ENCODE measurements around the gene DNM3. TPM values are rescaled to one million over a fixed set of nuclear protein-coding genes. Genes with fewer than 3 reads are reported as not detected.
A peak's percentile ranks its signal among the peaks of the same experiment; 100 is the strongest.

The DNM3 gene
- total RNA-seq, 1 donor from 2014 or later = 2.3 TPM

GRCh38 chr1:172401477-172401876 is 560.2 kb downstream of the DNM3 start:
- intact Hi-C loops (cut with micrococcal nuclease) = loop anchor here (10.0 kb wide), 1 partner anchor 267 kb away; no protein-coding TSS in a partner anchor
- DNase-seq (no peak), ATAC-seq (no peak)

DNA sequence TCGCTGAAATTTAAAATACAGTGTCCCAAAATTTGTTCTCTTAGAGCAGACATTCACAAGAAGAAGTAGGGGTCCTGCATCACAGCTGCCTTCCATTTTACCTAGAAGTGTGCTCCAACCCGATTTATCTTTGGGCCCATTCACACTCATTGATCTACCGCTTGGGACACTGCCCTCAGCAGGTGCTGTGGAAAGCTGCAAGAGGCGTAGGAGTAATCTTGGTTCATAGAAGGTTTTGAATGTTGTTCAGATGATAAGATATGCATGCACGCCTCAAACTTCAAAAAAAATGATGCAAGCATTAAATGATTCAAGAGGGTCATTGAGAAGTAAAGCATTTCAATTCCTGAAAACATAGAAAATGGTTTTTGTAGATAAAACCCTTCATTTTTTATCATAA is 560.6 kb downstream of the DNM3 start:
- intact Hi-C loops (cut with micrococcal nuclease) = loop anchor here (10.0 kb wide), 1 partner anchor 267 kb away; no protein-coding TSS in a partner anchor
- DNase-seq (no peak), ATAC-seq (no peak)

- intact Hi-C loops (cut with micrococcal nuclease) = loop anchor here (10.0 kb wide), 1 partner anchor 268 kb away; no protein-coding TSS in a partner anchor
- ATAC-seq (no peak), DNase-seq (no peak)
Observed at GRCh38 chr1:172402878-172403569, 561.7 kb downstream of the DNM3 start.

GRCh38 chr1:172404121-172404520 is 562.8 kb downstream of the DNM3 start:
- no peak for ATAC-seq
- intact Hi-C loops (cut with micrococcal nuclease) = loop anchor here (10.0 kb wide), 1 partner anchor 269 kb away; no protein-coding TSS in a partner anchor
- DNase-seq = no peak

DNA sequence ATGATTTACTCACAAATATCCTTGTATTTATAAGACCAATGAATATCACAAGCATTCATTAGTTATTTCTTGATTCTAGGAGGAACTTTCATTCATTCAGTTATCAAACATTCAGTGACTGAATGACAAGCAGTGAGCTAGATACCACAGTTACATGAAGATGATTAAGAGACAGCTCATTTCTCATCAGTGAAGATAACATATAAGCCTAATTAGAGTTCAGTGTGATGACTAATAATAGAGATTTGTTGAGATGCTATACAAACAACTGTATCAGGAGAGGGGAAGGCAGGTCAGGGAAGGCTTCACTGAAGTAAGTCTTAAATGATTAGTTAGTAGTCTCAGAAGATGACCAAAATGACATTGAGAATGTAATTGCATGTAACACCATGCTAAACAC is 564.6 kb downstream of the DNM3 start:
- intact Hi-C loops (cut with micrococcal nuclease) = loop anchor here (10.0 kb wide), 1 partner anchor 271 kb away; no protein-coding TSS in a partner anchor
- ATAC-seq (no peak), DNase-seq (no peak)

DNA sequence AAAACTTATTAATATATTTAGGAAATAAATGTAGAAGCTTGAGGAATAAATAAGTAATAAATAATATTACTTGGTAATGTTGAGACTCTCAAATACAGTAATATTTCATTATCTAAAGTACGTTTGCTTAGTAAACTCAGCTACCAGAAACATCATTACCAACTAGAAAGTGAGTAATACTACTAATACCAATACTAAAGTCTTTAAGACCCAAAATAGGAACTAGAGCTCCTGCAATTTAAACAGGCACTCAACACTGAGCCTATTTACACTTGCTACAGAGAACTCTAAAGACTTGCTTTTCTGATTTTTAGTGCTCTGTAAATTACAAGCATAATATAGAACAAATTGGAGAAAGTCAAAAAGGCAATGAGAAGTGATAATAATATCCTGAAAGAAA is 565.7 kb downstream of the DNM3 start:
- intact Hi-C loops (cut with micrococcal nuclease) = loop anchor here (10.0 kb wide), 1 partner anchor 272 kb away; no protein-coding TSS in a partner anchor
- DNase-seq (no peak), ATAC-seq (no peak)

DNA sequence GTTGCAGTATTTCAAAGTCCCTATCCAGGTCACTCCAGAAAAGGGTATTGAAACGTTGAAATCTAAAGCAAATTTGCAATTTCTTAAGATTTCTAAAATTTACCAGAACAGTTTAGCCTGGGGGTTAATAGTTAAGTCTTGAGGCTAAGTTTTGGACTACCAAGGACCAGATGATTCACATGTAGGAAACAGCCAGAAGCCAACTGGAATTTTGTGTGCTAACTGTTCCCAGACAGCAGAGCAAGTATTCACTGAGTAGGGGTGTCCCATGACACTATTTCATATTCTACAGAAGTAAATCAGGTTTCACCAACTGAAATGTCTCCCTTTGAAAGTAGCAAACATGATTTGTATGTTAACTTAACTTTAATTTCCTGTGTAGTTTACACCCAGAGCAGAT is 567.7 kb downstream of the DNM3 start:
- intact Hi-C loops (cut with micrococcal nuclease) = loop anchor here (10.0 kb wide), 1 partner anchor 274 kb away; no protein-coding TSS in a partner anchor
- DNase-seq = no peak
- ATAC-seq = no peak

- no peak for ATAC-seq
- DNase-seq = no peak
- intact Hi-C loops (cut with micrococcal nuclease) = no loop called here
Observed at GRCh38 chr1:172410027-172410426, 568.7 kb downstream of the DNM3 start.

- intact Hi-C loops (cut with micrococcal nuclease) = no loop called here
Observed at GRCh38 chr1:172411791-172412338, 570.6 kb downstream of the DNM3 start.

GRCh38 chr1:172414331-172414730 is 573.0 kb downstream of the DNM3 start:
- DNase-seq (no peak), ATAC-seq (no peak)
- intact Hi-C loops (cut with micrococcal nuclease) = no loop called here

More at GRCh38 chr1:172411791-172412338, 570.6 kb downstream of the DNM3 start:
- no peak for DNase-seq
- no peak for ATAC-seq

- ATAC-seq = no peak
- no peak for DNase-seq
- intact Hi-C loops (cut with micrococcal nuclease) = no loop called here
Observed at GRCh38 chr1:172416496-172417035, 575.3 kb downstream of the DNM3 start.

- no peak for DNase-seq
- ATAC-seq = no peak
- intact Hi-C loops (cut with micrococcal nuclease) = no loop called here
Observed at GRCh38 chr1:172417557-172417956, 576.3 kb downstream of the DNM3 start.

GRCh38 chr1:172420385-172420784 is 579.1 kb downstream of the DNM3 start, which contains the start of gene C1orf105:
C1orf105 (plus strand) TSS chr1:172420685; CDS start chr1:172420886, 201 bp downstream.
- DNase-seq (no peak), ATAC-seq (no peak)
- intact Hi-C loops (cut with micrococcal nuclease) = no loop called here

DNA sequence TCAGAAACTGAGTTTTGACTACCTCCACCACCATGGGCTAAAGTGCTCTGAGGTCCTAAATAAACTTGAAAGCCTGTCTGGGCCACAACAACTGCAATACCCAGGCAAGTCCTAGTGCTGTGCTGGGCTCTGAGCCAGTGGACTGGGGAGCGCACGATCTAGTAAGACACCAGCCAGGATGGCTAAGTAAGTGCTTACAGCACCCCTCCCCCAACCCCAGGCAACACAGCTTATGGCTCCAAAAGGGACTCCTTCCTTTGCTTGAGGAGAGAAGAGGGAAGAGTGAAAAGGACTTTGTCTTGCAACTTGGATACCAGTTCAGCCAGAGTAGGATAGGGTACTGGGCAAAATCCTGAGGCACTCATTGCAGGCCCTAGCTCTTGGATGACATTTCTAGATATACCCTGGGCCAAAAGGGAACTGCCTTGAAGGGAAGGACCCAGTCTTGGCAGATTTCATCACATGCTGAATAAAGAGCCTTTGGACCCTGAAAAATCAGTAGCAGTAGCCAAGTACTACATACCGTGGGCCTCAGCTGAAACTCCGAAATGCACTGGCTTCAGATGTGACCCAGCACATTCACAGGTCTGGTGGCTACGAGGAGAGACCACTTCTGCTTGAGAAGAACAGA is 580.8 kb downstream of the DNM3 start:
- ATAC-seq (peak; percentile 69), DNase-seq (peak; percentile 32)
- intact Hi-C loops (cut with micrococcal nuclease) = no loop called here

DNA sequence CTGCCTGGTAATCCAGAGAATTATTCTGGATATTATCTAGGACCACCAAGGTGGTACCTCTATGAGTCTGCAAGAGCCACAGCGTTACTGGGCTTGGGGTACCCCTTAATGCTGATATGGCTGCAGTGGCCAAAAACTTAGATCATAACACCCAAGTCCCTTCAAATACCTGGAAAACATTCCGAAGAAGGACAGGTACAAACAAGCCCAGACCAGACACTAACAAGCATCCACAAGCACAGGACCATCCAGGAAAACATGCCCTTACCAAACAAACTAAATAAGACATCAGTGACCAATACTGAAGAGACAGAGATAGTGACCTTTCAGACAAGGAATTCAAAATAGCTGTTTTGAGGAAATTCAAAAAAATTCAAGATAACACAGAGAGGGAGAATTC is 582.0 kb downstream of the DNM3 start:
- intact Hi-C loops (cut with micrococcal nuclease) = no loop called here
- no peak for ATAC-seq

DNA sequence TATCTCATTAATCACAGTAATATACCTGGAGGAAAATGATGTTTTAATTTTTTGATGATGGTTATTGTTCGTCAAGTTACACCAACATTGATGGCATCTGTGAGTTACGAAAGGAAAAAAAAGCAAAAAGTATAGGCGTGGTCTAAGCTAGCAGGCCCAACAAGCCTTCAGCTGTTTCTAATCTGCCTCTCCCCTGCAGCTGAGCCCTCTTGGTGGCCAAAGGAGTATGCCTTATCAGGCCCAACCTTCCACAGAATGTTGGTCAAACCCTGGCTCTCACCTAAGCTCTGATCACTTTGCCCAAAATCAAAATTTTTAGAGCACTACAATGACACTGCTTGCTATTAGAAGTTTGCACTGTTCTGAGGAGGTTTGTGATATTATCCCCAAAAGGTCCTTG is 584.0 kb downstream of the DNM3 start:
- intact Hi-C loops (cut with micrococcal nuclease) = no loop called here

More for the DNA sequence above, 582.0 kb downstream of the DNM3 start:
- no peak for DNase-seq

GRCh38 chr1:172427191-172427590 is 585.9 kb downstream of the DNM3 start:
- intact Hi-C loops (cut with micrococcal nuclease) = no loop called here
- ATAC-seq (no peak), DNase-seq (no peak)

More for the DNA sequence above, 584.0 kb downstream of the DNM3 start:
- DNase-seq (no peak), ATAC-seq (no peak)

DNA sequence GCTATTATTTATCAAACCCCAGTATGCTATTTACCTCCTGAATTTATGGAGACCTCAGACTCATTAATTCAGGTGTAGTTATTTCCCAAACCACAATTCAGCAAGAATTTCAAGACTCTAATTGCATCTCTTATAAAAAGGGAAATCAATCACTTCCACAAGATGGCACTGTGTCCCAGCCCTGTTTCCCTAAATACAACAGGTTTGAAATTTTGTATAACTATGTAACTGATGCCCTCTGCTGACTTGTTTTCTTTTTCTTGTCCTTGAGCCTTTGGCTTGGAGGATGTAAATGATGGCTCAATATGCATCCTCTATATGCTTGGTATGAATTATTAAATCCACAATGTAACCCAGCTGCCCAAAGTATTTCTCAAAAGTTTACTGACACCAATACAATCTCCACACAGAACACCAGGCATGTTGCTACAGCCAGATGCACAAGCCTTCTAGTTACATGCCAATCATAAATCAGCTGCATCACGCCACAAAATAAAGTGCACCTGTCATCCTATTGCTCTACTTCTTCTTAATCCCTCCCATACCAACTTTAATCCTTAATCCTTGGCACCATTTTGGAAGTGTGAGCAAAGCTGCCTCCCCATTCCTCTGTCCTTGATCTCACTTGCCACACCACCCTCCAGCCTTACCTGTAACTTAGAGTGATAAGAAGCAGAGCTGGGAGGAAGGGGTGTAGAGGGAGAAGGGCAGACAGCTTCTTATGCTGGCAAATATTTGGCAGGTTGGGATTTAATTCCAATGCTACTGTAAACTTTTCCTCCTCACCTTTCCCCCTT is 588.2 kb downstream of the DNM3 start:
- DNase-seq (no peak), ATAC-seq (peak; percentile 65)
- intact Hi-C loops (cut with micrococcal nuclease) = no loop called here

GRCh38 chr1:172430128-172430454 is 588.8 kb downstream of the DNM3 start:
- intact Hi-C loops (cut with micrococcal nuclease) = no loop called here
- ATAC-seq = no peak
- DNase-seq = no peak

Data from left ventricle myocardium superior (tissue), 1 donor.